Loucy (cell line): ENCODE data around the gene KIAA0232.

Experiments used
- H2AFZ ChIP-seq: fragments of 200-600 bp; sonication (generic); 2 replicates; pipeline ENCODE4 v1.6.0; 2016; ENCODE audit warnings: antibody characterized with exemption, mild to moderate bottlenecking, low read length, moderate library complexity
- H3F3A ChIP-seq: fragments of 200-600 bp; 2 replicates; pipeline ENCODE4 v1.6.0; 2016; ENCODE audit warnings: antibody characterized with exemption, low read depth, mild to moderate bottlenecking
- H3K27me3 ChIP-seq: fragments of 200-600 bp; sonication (generic); 2 replicates; pipeline ENCODE4 v1.6.1; 2014; ENCODE audit warnings: low read length, mild to moderate bottlenecking; ENCODE audit not compliant: insufficient read depth, poor library complexity, severe bottlenecking
- H3K36me3 ChIP-seq: fragments of 200-600 bp; sonication (generic); 2 replicates; pipeline ENCODE4 v1.6.1; 2016; ENCODE audit warnings: low read length; ENCODE audit not compliant: insufficient read depth
- H3K4me1 ChIP-seq: fragments of 200-600 bp; sonication (generic); 2 replicates; pipeline ENCODE4 v1.5.1; 2014; ENCODE audit warnings: low read length, mild to moderate bottlenecking; ENCODE audit not compliant: insufficient read depth, poor library complexity, severe bottlenecking
- H3K4me2 ChIP-seq: fragments of 200-600 bp; sonication (generic); 2 replicates; pipeline ENCODE4 v1.6.0; 2014; ENCODE audit warnings: antibody characterized with exemption, low read length, low read depth, mild to moderate bottlenecking; ENCODE audit not compliant: poor library complexity, severe bottlenecking
- H3K4me3 ChIP-seq: fragments of 200-600 bp; sonication (generic); 2 replicates; pipeline ENCODE4 v1.5.1; 2014; ENCODE audit warnings: low read length, mild to moderate bottlenecking, mixed read lengths; ENCODE audit not compliant: poor library complexity, severe bottlenecking
- H3K79me2 ChIP-seq: fragments of 200-600 bp; sonication (generic); 2 replicates; pipeline ENCODE4 v1.6.1; 2014; ENCODE audit warnings: low read length; ENCODE audit not compliant: insufficient read depth
- H3K9ac ChIP-seq: fragments of 200-600 bp; sonication (generic); 2 replicates; pipeline ENCODE4 v1.6.0; 2014; ENCODE audit warnings: mild to moderate bottlenecking, low read depth, low read length, moderate library complexity; ENCODE audit not compliant: poor library complexity, severe bottlenecking
- H3K9me2 ChIP-seq: fragments of 200-600 bp; sonication (generic); replicated peaks from 2 replicates; pipeline ENCODE4 v1.6.1; 2016; ENCODE audit warnings: low read depth, low read length, mixed read lengths
- H3K9me3 ChIP-seq: fragments of 200-600 bp; sonication (generic); 2 replicates; pipeline ENCODE4 v1.6.1; 2014; ENCODE audit warnings: mild to moderate bottlenecking, antibody characterized with exemption, low read length, low read depth; ENCODE audit not compliant: insufficient read depth
- H4K20me1 ChIP-seq: fragments of 200-600 bp; sonication (generic); 2 replicates; pipeline ENCODE4 v1.6.0; 2014; ENCODE audit warnings: antibody characterized with exemption, low read length, mild to moderate bottlenecking; ENCODE audit not compliant: insufficient read depth, poor library complexity, severe bottlenecking
- EZH2phosphoT487 ChIP-seq: fragments of 200-600 bp; IDR thresholded peaks from 2 replicates; pipeline ENCODE4 v1.6.1; 2018; ENCODE audit warnings: antibody characterized with exemption, mild to moderate bottlenecking, moderate library complexity, borderline replicate concordance
- TF ChIP-seq, protein P1 (sequence below): fragments of 200-600 bp; sonication (generic); conservative IDR thresholded peaks from 2 replicates; pipeline ENCODE4 v1.5.1; 2014; ENCODE audit warnings: mild to moderate bottlenecking, antibody characterized with exemption, low read length

Gene KIAA0232

DNA sequence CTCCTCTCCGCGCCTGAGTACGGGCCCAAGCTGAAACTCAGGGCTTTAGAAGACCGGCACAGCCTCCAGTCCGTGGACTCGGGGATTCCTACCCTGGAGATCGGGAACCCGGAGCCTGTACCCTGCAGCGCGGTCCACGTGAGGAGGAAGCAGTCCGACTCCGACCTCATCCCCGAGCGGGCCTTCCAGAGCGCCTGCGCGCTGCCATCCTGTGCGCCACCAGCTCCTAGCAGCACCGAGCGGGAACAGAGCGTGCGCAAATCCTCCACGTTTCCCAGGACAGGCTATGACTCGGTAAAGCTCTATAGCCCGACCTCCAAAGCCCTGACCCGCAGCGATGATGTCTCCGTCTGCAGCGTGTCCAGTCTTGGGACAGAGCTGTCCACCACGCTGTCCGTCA lies 141.0 kb downstream of the KIAA0232 start:
- Histone ChIP-seq H3K27me3 (no peaks in the 10 kb centered on the region), H3K4me3 (no peak overlapping the region), H4K20me1 (peaks cover 4% of the 10 kb centered on the region), H3K79me2 (peaks cover 24% of the 10 kb centered on the region; the same call in 1 of the 2 replicates), H3K4me2 (no peak overlapping the region), H2AFZ (no peak overlapping the region), H3K36me3 (peaks cover 17% of the 10 kb centered on the region; the same call in 1 of the 2 replicates), H3K9me3 (no peaks in the 10 kb centered on the region), H3K4me1 (peaks cover 33% of the 10 kb centered on the region), H3F3A (no peaks in the 10 kb centered on the region), H3K9ac (no peak overlapping the region), H3K9me2 (no peaks in the 10 kb centered on the region)
- no peak for TF ChIP-seq EZH2phosphoT487
- TF ChIP-seq, protein P1, sequence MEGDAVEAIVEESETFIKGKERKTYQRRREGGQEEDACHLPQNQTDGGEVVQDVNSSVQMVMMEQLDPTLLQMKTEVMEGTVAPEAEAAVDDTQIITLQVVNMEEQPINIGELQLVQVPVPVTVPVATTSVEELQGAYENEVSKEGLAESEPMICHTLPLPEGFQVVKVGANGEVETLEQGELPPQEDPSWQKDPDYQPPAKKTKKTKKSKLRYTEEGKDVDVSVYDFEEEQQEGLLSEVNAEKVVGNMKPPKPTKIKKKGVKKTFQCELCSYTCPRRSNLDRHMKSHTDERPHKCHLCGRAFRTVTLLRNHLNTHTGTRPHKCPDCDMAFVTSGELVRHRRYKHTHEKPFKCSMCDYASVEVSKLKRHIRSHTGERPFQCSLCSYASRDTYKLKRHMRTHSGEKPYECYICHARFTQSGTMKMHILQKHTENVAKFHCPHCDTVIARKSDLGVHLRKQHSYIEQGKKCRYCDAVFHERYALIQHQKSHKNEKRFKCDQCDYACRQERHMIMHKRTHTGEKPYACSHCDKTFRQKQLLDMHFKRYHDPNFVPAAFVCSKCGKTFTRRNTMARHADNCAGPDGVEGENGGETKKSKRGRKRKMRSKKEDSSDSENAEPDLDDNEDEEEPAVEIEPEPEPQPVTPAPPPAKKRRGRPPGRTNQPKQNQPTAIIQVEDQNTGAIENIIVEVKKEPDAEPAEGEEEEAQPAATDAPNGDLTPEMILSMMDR = no peak

DNA sequence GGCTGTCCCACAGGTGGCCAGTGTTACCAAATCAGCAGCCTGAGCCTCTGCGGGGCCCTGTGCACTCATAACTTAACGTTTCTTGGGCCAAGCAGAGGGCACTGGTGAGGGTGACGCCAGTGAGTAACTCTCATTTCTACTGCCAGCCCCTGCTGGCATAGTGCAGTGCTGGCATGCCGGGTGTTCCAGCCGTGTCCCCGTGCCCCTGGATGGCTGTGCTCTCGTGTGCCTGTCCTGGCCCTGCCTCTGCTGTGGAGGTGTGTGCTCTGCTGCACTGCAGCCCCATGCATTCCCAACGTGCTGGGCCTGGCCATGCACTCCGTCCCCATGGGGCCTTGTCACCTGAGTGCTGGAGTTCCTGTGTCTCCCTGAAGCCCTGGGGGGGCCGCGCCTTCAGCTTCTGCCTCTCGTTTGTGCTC lies 141.8 kb downstream of the KIAA0232 start:
- H2AFZ ChIP-seq = no peak overlapping the region
- H4K20me1 ChIP-seq = no peaks in the 10 kb centered on the region
- no peaks in the 10 kb centered on the region for H3F3A ChIP-seq
- H3K4me2 ChIP-seq = no peak overlapping the region
- H3K4me1 ChIP-seq = peaks cover 29% of the 10 kb centered on the region
- H3K9me2 ChIP-seq = no peaks in the 10 kb centered on the region
- peaks cover 17% of the 10 kb centered on the region; the same call in 1 of the 2 replicates for H3K36me3 ChIP-seq
- no peaks in the 10 kb centered on the region for H3K9me3 ChIP-seq
- TF ChIP-seq, protein P1 = no peak
- TF ChIP-seq EZH2phosphoT487 = no peak
- no peak overlapping the region for H3K9ac ChIP-seq
- H3K79me2 ChIP-seq = peaks cover 24% of the 10 kb centered on the region; the same call in 1 of the 2 replicates
- H3K4me3 ChIP-seq = no peak overlapping the region
- H3K27me3 ChIP-seq = no peaks in the 10 kb centered on the region

DNA sequence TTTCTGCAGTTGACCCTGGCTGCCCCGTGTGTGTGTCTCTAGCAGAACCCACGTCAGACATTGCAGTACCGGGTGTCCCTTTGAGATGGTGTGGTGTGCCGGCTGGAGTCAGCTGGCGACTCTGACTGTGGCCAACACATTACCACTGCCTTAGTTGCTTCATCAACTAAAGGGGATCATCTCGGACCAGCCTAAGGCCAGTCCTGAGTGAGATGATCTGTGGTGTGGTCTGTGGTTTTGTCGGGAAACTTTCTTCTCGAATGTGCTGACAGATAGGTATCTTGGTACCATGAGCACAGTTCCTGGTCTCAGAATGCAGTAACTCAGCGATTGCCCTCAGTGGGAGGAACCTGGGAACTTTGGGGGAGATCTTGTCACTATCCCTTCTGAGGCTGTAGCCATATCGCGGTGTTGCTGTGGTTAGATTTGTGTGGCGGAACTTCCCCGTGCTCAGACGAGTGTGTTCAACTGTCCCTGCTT lies 142.9 kb downstream of the KIAA0232 start:
- Histone ChIP-seq H3K36me3 (peaks cover 17% of the 10 kb centered on the region; the same call in 1 of the 2 replicates), H3K4me2 (no peak overlapping the region)

More for the DNA sequence above, 142.9 kb downstream of the KIAA0232 start:
- TF ChIP-seq, protein P1 = no peak
- TF ChIP-seq EZH2phosphoT487 = no peak
- Histone ChIP-seq H3K9me2 (no peaks in the 10 kb centered on the region), H3K9ac (no peak overlapping the region), H3K4me3 (no peak overlapping the region), H3F3A (no peaks in the 10 kb centered on the region), H3K27me3 (no peaks in the 10 kb centered on the region), H3K79me2 (peaks cover 20% of the 10 kb centered on the region; the same call in 1 of the 2 replicates), H3K9me3 (no peaks in the 10 kb centered on the region), H3K4me1 (peaks cover 29% of the 10 kb centered on the region), H4K20me1 (no peaks in the 10 kb centered on the region), H2AFZ (no peak overlapping the region)
